ENCODE results near the gene SORL1-AS1.

DNA sequence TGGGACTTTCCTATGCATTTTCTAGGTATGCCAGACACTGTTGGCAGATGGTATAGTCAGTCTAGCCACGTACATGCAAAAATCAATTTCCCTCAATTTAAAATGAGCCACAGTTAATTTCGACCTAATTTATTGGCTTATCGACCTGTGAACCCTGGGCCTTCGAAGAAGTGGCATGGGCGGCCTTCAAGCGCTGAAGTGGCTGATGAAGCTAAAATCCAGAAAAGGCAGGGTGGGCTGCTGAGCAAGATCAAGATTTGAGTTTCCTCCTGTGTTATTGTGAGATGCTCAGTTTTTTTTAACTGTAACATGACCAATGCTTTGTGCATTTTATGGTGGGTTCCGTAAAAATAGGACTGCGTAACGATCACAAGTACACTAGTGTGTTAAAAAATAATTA lies 5.8 kb upstream of the SORL1-AS1 start:
- TF ChIP-seq ZSCAN29 (IDR thresholded peaks at IDR 0.05) (no peak), SP1 (IDR thresholded peaks at IDR 0.05; ENCODE audit: low read depth, low read length) (no peak), DPF2 (IDR thresholded peaks at IDR 0.05) (no peak), EP300 (IDR thresholded peaks at IDR 0.05; ENCODE audit: borderline replicate concordance in 1 of 2, control insufficient read depth in 1 of 2, low read depth in 2 of 2, low read length in 2 of 2) (no peak), STAT1 (conservative IDR thresholded peaks at IDR 0.05) (no peak)
- TF ChIP-seq, protein P1, sequence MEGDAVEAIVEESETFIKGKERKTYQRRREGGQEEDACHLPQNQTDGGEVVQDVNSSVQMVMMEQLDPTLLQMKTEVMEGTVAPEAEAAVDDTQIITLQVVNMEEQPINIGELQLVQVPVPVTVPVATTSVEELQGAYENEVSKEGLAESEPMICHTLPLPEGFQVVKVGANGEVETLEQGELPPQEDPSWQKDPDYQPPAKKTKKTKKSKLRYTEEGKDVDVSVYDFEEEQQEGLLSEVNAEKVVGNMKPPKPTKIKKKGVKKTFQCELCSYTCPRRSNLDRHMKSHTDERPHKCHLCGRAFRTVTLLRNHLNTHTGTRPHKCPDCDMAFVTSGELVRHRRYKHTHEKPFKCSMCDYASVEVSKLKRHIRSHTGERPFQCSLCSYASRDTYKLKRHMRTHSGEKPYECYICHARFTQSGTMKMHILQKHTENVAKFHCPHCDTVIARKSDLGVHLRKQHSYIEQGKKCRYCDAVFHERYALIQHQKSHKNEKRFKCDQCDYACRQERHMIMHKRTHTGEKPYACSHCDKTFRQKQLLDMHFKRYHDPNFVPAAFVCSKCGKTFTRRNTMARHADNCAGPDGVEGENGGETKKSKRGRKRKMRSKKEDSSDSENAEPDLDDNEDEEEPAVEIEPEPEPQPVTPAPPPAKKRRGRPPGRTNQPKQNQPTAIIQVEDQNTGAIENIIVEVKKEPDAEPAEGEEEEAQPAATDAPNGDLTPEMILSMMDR (IDR thresholded peaks at IDR 0.05 in 2 of 3, conservative IDR thresholded peaks at IDR 0.05 in 1 of 3; ENCODE audit: control insufficient read depth in 2 of 3, extremely low read depth in 1 of 3, insufficient read depth in 1 of 3, low read depth in 3 of 3, low read length in 3 of 3), result no peak
- TF ChIP-seq, protein P2, sequence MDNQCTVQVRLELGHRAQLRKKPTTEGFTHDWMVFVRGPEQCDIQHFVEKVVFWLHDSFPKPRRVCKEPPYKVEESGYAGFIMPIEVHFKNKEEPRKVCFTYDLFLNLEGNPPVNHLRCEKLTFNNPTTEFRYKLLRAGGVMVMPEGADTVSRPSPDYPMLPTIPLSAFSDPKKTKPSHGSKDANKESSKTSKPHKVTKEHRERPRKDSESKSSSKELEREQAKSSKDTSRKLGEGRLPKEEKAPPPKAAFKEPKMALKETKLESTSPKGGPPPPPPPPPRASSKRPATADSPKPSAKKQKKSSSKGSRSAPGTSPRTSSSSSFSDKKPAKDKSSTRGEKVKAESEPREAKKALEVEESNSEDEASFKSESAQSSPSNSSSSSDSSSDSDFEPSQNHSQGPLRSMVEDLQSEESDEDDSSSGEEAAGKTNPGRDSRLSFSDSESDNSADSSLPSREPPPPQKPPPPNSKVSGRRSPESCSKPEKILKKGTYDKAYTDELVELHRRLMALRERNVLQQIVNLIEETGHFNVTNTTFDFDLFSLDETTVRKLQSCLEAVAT (IDR thresholded peaks at IDR 0.05), result peak; percentile 73
